ENCODE measurements around the gene LRP2. TPM values are rescaled to one million over a fixed set of nuclear protein-coding genes. Genes with fewer than 3 reads are reported as not detected.

The LRP2 gene
- total and polyA plus RNA-seq, 7 donors = 1.9 TPM; not detected in 6

DNA sequence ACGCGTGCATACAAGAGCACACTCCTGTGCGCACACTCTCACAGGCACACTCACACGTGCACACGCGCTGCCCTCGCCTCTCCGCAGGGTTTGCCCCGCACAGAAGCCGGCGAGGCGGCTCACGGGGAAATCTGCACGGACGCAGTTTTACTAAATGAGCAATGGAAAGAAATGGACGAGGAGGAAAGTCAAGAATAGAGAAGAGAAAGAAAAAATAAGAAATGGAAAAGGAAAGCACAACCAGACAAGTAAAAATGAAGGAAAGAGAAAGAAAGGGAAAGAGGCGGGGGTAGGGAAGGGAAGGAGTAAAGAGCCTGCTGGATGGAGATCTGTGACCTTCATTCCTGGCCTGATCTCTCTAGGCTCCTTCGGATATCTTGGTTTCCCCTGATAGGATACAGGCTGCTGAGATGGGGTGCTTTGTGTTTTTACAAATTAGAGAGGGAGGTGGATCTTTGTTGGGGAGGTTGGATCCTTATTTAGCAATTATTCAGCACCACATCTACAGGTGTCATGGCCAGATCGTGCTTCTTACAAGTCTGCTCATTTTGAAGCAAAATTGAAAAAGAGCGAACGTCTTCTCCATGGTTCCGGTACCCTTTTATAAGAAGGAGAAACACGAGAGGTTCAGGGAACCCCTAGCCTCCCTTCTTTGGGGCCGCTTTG lies 693 bp upstream of the LRP2 start:
- H3K4me3 ChIP-seq = peak overlapping the region; percentile 24 to 54 (median 50)
- H3K27me3 ChIP-seq = peaks cover 10 to 32% (median 19%) of the 10 kb centered on the region in 3 donors
- H3K4me1 ChIP-seq = peaks cover 0 to 42% (median 40%) of the 10 kb centered on the region in 4 donors
- H3K27ac ChIP-seq = no peak overlapping the region
- no peaks in the 10 kb centered on the region for H3K36me3 ChIP-seq
- DNase-seq = no peak
- TF ChIP-seq POLR2A (IDR thresholded peaks at IDR 0.05) = no peak
- TF ChIP-seq EP300 (IDR thresholded peaks at IDR 0.05) = no peak
- no peak for TF ChIP-seq POLR2AphosphoS5 (IDR thresholded peaks at IDR 0.05)
- TF ChIP-seq, protein P1, sequence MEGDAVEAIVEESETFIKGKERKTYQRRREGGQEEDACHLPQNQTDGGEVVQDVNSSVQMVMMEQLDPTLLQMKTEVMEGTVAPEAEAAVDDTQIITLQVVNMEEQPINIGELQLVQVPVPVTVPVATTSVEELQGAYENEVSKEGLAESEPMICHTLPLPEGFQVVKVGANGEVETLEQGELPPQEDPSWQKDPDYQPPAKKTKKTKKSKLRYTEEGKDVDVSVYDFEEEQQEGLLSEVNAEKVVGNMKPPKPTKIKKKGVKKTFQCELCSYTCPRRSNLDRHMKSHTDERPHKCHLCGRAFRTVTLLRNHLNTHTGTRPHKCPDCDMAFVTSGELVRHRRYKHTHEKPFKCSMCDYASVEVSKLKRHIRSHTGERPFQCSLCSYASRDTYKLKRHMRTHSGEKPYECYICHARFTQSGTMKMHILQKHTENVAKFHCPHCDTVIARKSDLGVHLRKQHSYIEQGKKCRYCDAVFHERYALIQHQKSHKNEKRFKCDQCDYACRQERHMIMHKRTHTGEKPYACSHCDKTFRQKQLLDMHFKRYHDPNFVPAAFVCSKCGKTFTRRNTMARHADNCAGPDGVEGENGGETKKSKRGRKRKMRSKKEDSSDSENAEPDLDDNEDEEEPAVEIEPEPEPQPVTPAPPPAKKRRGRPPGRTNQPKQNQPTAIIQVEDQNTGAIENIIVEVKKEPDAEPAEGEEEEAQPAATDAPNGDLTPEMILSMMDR (IDR thresholded peaks at IDR 0.05) = no peak
- H3K9me3 ChIP-seq = no peaks in the 10 kb centered on the region
- intact Hi-C loops (cut with DNase I) = no loop called here
- WGBS, 2 donors = 3% methylated on average over 24 of the region's 24 CpGs

DNA sequence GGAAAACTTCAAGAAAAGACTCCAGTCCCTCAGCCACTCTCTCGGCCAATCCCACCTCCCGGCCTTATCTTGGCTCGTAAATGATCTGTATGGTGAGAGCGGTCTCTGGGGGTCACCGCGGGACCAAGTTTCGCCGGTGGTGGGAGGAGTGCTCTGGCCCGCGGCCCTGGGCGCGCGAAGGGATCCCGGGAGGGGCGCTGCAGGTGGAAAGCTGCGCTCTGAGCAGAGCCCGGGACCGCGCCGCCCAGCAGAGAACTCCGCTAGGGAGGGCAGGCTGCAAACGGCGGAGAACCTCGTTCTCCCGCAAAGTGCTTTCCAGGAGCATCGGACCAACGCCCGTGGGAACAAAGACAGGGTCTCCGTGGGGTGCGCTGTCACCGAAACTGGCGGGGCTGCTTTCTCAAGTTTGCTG lies 622 bp downstream of the LRP2 start:
- intact Hi-C loops (cut with DNase I) = no loop called here
- no peak overlapping the region for H3K27ac ChIP-seq
- DNase-seq = no peak
- TF ChIP-seq, protein P1 (IDR thresholded peaks at IDR 0.05) = no peak
- no peak for TF ChIP-seq EP300 (IDR thresholded peaks at IDR 0.05)
- H3K36me3 ChIP-seq = no peaks in the 10 kb centered on the region
- H3K9me3 ChIP-seq = no peaks in the 10 kb centered on the region
- peaks cover 0 to 42% (median 40%) of the 10 kb centered on the region in 4 donors for H3K4me1 ChIP-seq
- 1% methylated on average over 32 of the region's 32 CpGs for WGBS, 2 donors
- peak overlapping the region; percentile 24 to 54 (median 50) for H3K4me3 ChIP-seq
- H3K27me3 ChIP-seq = peaks cover 10 to 32% (median 19%) of the 10 kb centered on the region in 3 donors

DNA sequence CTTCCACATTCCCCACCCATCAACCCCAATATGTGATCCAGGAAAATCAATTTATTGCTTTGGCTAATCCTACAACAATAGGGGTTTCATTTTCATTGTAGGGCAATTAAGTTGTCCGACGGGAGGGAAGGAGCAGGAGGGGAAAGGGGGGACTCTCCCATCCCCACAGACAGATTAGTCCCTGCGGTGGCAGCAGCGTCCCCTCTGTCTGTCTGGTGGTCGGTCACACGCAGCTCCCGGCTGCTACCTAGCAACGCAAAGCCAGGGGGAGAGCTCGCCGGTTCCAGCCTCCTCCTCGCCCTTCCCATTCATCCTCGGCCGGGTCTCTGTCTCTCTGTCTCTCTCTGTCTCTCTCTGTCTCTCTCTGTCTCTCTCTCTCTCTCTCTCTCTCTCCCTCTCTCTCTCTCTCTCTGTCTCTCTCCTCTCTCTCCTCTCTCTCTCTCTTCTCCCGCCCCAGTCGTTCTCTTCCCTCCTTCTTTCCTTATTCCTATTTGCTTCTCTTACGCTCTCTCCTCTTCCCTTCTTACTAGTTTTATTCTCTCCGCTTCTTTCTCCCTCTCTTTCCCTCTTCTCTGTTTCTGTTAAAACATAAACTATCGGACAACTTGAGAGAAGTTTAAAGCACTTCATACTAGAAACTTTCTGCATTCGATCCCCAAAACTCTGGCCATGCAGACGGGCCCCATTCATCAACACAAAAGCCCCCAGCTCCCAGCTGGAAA lies 1.2 kb downstream of the LRP2 start:
- peaks cover 10 to 32% (median 19%) of the 10 kb centered on the region in 3 donors for H3K27me3 ChIP-seq
- 8 to 12% methylated on average over 20 of the region's 20 CpGs for WGBS, 2 donors
- H3K36me3 ChIP-seq = no peaks in the 10 kb centered on the region
- no peaks in the 10 kb centered on the region for H3K9me3 ChIP-seq
- peaks cover 0 to 42% (median 40%) of the 10 kb centered on the region in 4 donors for H3K4me1 ChIP-seq
- H3K4me3 ChIP-seq = peak overlapping the region in 3 of 4 donors; percentile 45 to 54 (median 54)
- intact Hi-C loops (cut with DNase I) = no loop called here
- H3K27ac ChIP-seq = no peak overlapping the region
- no peak for DNase-seq
- TF ChIP-seq POLR2A (IDR thresholded peaks at IDR 0.05) = no peak
- TF ChIP-seq, protein P1 (IDR thresholded peaks at IDR 0.05) = no peak
- TF ChIP-seq EP300 (IDR thresholded peaks at IDR 0.05) = no peak
- no peak for TF ChIP-seq POLR2AphosphoS5 (IDR thresholded peaks at IDR 0.05)

DNA sequence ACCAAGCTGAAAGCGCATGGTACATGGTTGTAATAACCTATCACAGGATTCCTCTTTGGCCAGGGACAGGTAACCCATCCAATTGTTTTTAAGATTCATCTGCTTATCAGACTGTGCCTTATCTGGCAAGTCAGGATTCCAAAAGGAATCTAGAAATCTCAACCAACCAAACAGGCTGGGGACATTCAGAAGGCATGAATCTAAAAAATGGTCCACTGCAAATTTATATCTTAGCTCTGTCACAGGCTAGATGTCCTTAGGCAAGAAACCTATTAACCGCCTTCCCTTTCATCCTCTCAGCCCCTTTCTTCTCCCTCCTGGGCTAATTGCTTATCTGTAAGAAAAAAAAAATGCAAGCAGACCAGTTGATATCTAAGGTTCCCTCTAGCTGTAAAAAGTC lies 4.3 kb downstream of the LRP2 start:
- TF ChIP-seq EP300 (IDR thresholded peaks at IDR 0.05) = no peak
- no peak for TF ChIP-seq POLR2A (IDR thresholded peaks at IDR 0.05)
- TF ChIP-seq, protein P1 (IDR thresholded peaks at IDR 0.05) = no peak
- TF ChIP-seq POLR2AphosphoS5 (IDR thresholded peaks at IDR 0.05) = no peak
- H3K27me3 ChIP-seq = peaks cover 10 to 22% (median 16%) of the 10 kb centered on the region in 3 donors
- no peaks in the 10 kb centered on the region for H3K36me3 ChIP-seq
- peaks cover 0 to 22% (median 19%) of the 10 kb centered on the region in 4 donors for H3K4me1 ChIP-seq
- intact Hi-C loops (cut with DNase I) = no loop called here
- WGBS, 2 donors = 90 to 94% methylated on average over 2 of the region's 2 CpGs
- H3K9me3 ChIP-seq = no peaks in the 10 kb centered on the region
- DNase-seq = no peak
- H3K4me3 ChIP-seq = no peak overlapping the region
- H3K27ac ChIP-seq = no peak overlapping the region
